ENCODE measurements around the gene SH2B3.
A peak's percentile ranks its signal among the peaks of the same experiment; 100 is the strongest.
"Not testable (repeated sequence)": the region's sequence is repeated elsewhere in the genome, so short reads cannot be mapped to it uniquely, and the experiment has no call there.

The SH2B3 gene

DNA sequence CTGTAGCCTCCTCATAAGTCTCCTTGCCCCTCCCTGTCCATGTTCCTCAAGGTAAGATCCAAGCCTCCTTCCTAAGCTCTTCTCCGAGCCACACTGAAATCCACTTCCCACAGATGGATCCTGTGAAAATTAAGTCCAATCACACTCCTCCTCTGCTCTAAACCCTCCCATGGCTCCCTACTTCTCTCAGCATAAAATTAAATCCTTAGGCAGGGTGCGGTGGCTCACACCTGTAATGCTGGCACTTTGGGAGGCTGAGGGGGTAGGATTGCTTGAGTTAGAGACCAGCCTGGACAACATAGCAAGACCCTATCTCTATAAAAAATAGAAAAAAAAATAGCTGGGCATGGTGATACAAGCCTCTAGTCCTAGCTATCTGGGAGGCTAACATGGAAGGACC is 39.1 kb upstream of the SH2B3 start:
- H3K27ac ChIP-seq (ENCODE audit: low read depth, low read length), result no peak overlapping the region
- no peaks in the 10 kb centered on the region for H3K9me3 ChIP-seq (ENCODE audit: control insufficient read depth in 1 of 2, low read length in 2 of 2)
- peaks cover 0 to 42% of the 10 kb centered on the region in 2 donors for H3K36me3 ChIP-seq (ENCODE audit: control insufficient read depth in 1 of 2, insufficient read depth in 2 of 2, low read length in 2 of 2)
- no peak overlapping the region for H3K9ac ChIP-seq (ENCODE audit: low read depth in 1 of 2, low read length in 2 of 2)
- no peak overlapping the region for H3K4me3 ChIP-seq (ENCODE audit: low read depth in 1 of 2, low read length in 2 of 2)
- H3K27me3 ChIP-seq (ENCODE audit: control insufficient read depth in 1 of 2, insufficient read depth in 2 of 2, low read length in 2 of 2), result no peaks in the 10 kb centered on the region
- peaks cover 21 to 27% of the 10 kb centered on the region in 2 donors for H3K4me1 ChIP-seq (ENCODE audit: control insufficient read depth in 1 of 2, insufficient read depth in 2 of 2, low read length in 2 of 2)

- Histone ChIP-seq H3K4me1 (ENCODE audit: control insufficient read depth in 1 of 2, insufficient read depth in 2 of 2, low read length in 2 of 2) (peaks cover 21 to 27% of the 10 kb centered on the region in 2 donors), H3K27ac (ENCODE audit: low read depth, low read length) (peak overlapping the region; percentile 15), H3K9me3 (ENCODE audit: control insufficient read depth in 1 of 2, low read length in 2 of 2) (no peaks in the 10 kb centered on the region), H3K9ac (ENCODE audit: low read depth in 1 of 2, low read length in 2 of 2) (peak overlapping the region; percentile 83), H3K4me3 (ENCODE audit: low read depth in 1 of 2, low read length in 2 of 2) (peak overlapping the region; percentile 86 to 90), H3K27me3 (ENCODE audit: control insufficient read depth in 1 of 2, insufficient read depth in 2 of 2, low read length in 2 of 2) (no peaks in the 10 kb centered on the region), H3K36me3 (ENCODE audit: control insufficient read depth in 1 of 2, insufficient read depth in 2 of 2, low read length in 2 of 2) (peaks cover 0 to 32% of the 10 kb centered on the region in 2 donors)
Measured at GRCh38 chr12:111367661-111368221, 38.0 kb upstream of the SH2B3 start.

GRCh38 chr12:111368291-111368787 is 37.4 kb upstream of the SH2B3 start:
- peaks cover 21 to 27% of the 10 kb centered on the region in 2 donors for H3K4me1 ChIP-seq (ENCODE audit: control insufficient read depth in 1 of 2, insufficient read depth in 2 of 2, low read length in 2 of 2)
- H3K9ac ChIP-seq (ENCODE audit: low read depth in 1 of 2, low read length in 2 of 2), result peak overlapping the region; percentile 83
- peak overlapping the region; percentile 86 to 90 for H3K4me3 ChIP-seq (ENCODE audit: low read depth in 1 of 2, low read length in 2 of 2)
- H3K27ac ChIP-seq (ENCODE audit: low read depth, low read length), result peak overlapping the region; percentile 45
- H3K9me3 ChIP-seq (ENCODE audit: control insufficient read depth in 1 of 2, low read length in 2 of 2), result no peaks in the 10 kb centered on the region
- H3K36me3 ChIP-seq (ENCODE audit: control insufficient read depth in 1 of 2, insufficient read depth in 2 of 2, low read length in 2 of 2), result peaks cover 0 to 26% of the 10 kb centered on the region in 2 donors
- no peaks in the 10 kb centered on the region for H3K27me3 ChIP-seq (ENCODE audit: control insufficient read depth in 1 of 2, insufficient read depth in 2 of 2, low read length in 2 of 2)

DNA sequence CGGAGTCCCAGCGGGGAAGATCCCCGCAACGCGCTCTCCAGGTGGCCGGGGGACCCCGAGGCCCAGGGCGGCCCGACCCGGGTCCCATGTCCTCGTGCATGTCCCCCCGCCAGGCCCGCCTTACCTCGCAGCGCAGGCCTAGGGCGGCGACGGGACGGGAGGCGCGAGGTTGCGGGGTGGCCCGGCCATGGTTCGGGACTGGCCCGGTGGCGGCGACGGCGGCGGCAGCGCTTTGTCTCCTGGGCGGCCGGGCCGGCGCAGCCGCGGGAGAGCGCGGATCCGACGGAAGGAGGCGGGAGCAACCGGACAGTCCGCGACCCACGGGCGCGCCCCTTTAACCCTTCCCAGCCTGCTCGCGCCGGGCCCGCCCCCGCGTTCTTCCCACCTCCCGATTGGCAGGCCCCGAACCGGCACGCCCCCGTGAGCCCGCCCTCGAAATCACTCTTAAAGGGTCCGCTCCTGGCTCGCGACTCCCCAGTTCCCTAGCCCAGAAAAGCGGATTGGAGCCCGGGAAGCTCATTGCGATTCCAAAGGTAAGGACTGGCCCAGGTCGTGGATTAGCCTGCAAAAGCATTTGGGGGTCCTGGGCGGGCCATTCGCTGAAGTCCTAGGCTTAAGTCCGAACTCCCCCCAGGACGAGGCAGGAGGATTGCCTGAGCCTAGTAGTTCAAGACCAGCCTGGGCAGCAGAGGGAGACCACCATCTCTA is 36.8 kb upstream of the SH2B3 start, which contains the start of gene PHETA1:
TSS of gene PHETA1 (minus strand) at position 308 of the 708 bp plus-strand sequence. CDS start 5,668 bp downstream, outside the sequence.
- peaks cover 0 to 21% of the 10 kb centered on the region in 2 donors for H3K36me3 ChIP-seq (ENCODE audit: control insufficient read depth in 1 of 2, insufficient read depth in 2 of 2, low read length in 2 of 2)
- H3K9ac ChIP-seq (ENCODE audit: low read depth in 1 of 2, low read length in 2 of 2), result peak within 1 kb of the TSS; percentile 83
- H3K4me1 ChIP-seq (ENCODE audit: control insufficient read depth in 1 of 2, insufficient read depth in 2 of 2, low read length in 2 of 2), result peaks cover 21 to 27% of the 10 kb centered on the region in 2 donors
- H3K4me3 ChIP-seq (ENCODE audit: low read depth in 1 of 2, low read length in 2 of 2), result peak within 1 kb of the TSS; percentile 86 to 90
- H3K9me3 ChIP-seq (ENCODE audit: control insufficient read depth in 1 of 2, low read length in 2 of 2), result no peaks in the 10 kb centered on the region
- no peaks in the 10 kb centered on the region for H3K27me3 ChIP-seq (ENCODE audit: control insufficient read depth in 1 of 2, insufficient read depth in 2 of 2, low read length in 2 of 2)
- peak within 1 kb of the TSS; percentile 45 for H3K27ac ChIP-seq (ENCODE audit: low read depth, low read length)

- peaks cover 0 to 16% of the 10 kb centered on the region in 2 donors for H3K36me3 ChIP-seq (ENCODE audit: control insufficient read depth in 1 of 2, insufficient read depth in 2 of 2, low read length in 2 of 2)
- peak overlapping the region; percentile 48 to 52 for H3K9ac ChIP-seq (ENCODE audit: low read depth in 1 of 2, low read length in 2 of 2)
- no peaks in the 10 kb centered on the region for H3K27me3 ChIP-seq (ENCODE audit: control insufficient read depth in 1 of 2, insufficient read depth in 2 of 2, low read length in 2 of 2)
- H3K4me3 ChIP-seq (ENCODE audit: low read depth in 1 of 2, low read length in 2 of 2), result peak overlapping the region; percentile 86 to 90
- H3K9me3 ChIP-seq (ENCODE audit: control insufficient read depth in 1 of 2, low read length in 2 of 2), result no peaks in the 10 kb centered on the region
- H3K4me1 ChIP-seq (ENCODE audit: control insufficient read depth in 1 of 2, insufficient read depth in 2 of 2, low read length in 2 of 2), result peaks cover 21 to 27% of the 10 kb centered on the region in 2 donors
- no peak overlapping the region for H3K27ac ChIP-seq (ENCODE audit: low read depth, low read length)
Measured at GRCh38 chr12:111369496-111370220, 36.1 kb upstream of the SH2B3 start.

DNA sequence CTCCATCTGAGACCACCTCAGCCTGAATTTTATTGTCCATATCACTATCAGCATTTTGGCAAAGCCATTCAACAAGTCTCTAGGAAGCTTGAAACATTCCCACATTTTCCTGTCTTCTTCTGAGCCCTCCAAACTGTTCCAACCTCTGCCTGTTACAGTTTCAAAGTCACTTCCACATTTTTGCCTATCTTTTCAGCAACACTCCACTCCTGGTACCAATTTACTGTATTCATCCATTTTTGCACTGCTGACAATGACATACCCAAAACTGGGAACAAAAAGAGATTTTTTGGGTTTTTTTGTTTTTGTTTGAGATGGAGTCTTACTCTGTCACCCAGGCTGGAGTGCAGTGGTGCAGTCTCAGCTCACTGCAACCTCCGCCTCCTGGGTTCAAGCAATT is 32.5 kb upstream of the SH2B3 start:
- not testable (repeated sequence) for H3K9me3 ChIP-seq (ENCODE audit: control insufficient read depth in 1 of 2, low read length in 2 of 2); H3K27ac ChIP-seq (ENCODE audit: low read depth, low read length); H3K36me3 ChIP-seq (ENCODE audit: control insufficient read depth in 1 of 2, insufficient read depth in 2 of 2, low read length in 2 of 2); H3K9ac ChIP-seq (ENCODE audit: low read depth in 1 of 2, low read length in 2 of 2); H3K4me3 ChIP-seq (ENCODE audit: low read depth in 1 of 2, low read length in 2 of 2); H3K27me3 ChIP-seq (ENCODE audit: control insufficient read depth in 1 of 2, insufficient read depth in 2 of 2, low read length in 2 of 2)
- H3K4me1 ChIP-seq (ENCODE audit: control insufficient read depth in 1 of 2, insufficient read depth in 2 of 2, low read length in 2 of 2), result peaks cover 9 to 12% of the 10 kb centered on the region in 2 donors

- Histone ChIP-seq H3K9me3 (ENCODE audit: control insufficient read depth in 1 of 2, low read length in 2 of 2) (peaks cover 0 to 4% of the 10 kb centered on the region in 2 donors), H3K9ac (ENCODE audit: low read depth in 1 of 2, low read length in 2 of 2) (no peak overlapping the region), H3K27ac (ENCODE audit: low read depth, low read length) (no peak overlapping the region)
Measured at GRCh38 chr12:111377440-111377839, 28.3 kb upstream of the SH2B3 start.

DNA sequence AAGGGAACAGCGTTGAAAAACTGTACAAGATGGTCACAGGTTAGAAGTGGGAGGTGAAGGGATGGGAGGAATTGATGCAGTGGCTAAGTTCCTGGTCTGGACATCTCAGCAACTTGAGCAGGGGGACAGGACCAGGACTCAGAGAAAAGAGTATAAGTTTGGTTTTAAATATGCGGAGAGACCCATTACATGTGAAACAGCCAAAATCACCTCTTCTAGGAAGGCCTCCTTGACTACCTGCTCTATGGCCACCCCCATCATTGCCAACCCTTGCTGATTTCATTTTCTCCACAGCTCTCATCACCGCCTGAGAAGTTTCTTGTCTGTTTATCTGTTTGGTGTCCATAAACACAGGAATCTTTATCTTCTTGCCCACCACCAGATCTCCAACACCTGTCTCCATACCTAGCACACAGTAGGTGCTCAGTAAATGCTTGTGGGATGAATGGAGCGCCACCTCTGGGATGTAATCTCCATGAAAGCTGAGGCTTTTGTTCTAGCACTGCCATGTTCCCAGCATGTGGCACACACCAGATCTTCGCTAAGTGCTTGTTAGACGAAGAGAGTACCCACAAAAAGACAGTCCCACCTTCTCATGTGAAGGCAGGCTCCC is 25.7 kb upstream of the SH2B3 start:
- H3K9ac ChIP-seq (ENCODE audit: low read depth in 1 of 2, low read length in 2 of 2), result no peak overlapping the region
- no peaks in the 10 kb centered on the region for H3K36me3 ChIP-seq (ENCODE audit: control insufficient read depth in 1 of 2, insufficient read depth in 2 of 2, low read length in 2 of 2)
- no peak overlapping the region for H3K27ac ChIP-seq (ENCODE audit: low read depth, low read length)
- H3K9me3 ChIP-seq (ENCODE audit: control insufficient read depth in 1 of 2, low read length in 2 of 2), result peaks cover 0 to 4% of the 10 kb centered on the region in 2 donors
- no peaks in the 10 kb centered on the region for H3K4me1 ChIP-seq (ENCODE audit: control insufficient read depth in 1 of 2, insufficient read depth in 2 of 2, low read length in 2 of 2)
- no peak overlapping the region for H3K4me3 ChIP-seq (ENCODE audit: low read depth in 1 of 2, low read length in 2 of 2)
- no peaks in the 10 kb centered on the region for H3K27me3 ChIP-seq (ENCODE audit: control insufficient read depth in 1 of 2, insufficient read depth in 2 of 2, low read length in 2 of 2)

More at GRCh38 chr12:111377440-111377839, 28.3 kb upstream of the SH2B3 start:
- H3K36me3 ChIP-seq (ENCODE audit: control insufficient read depth in 1 of 2, insufficient read depth in 2 of 2, low read length in 2 of 2), result no peaks in the 10 kb centered on the region
- H3K4me1 ChIP-seq (ENCODE audit: control insufficient read depth in 1 of 2, insufficient read depth in 2 of 2, low read length in 2 of 2), result no peaks in the 10 kb centered on the region
- no peaks in the 10 kb centered on the region for H3K27me3 ChIP-seq (ENCODE audit: control insufficient read depth in 1 of 2, insufficient read depth in 2 of 2, low read length in 2 of 2)
- no peak overlapping the region for H3K4me3 ChIP-seq (ENCODE audit: low read depth in 1 of 2, low read length in 2 of 2)

DNA sequence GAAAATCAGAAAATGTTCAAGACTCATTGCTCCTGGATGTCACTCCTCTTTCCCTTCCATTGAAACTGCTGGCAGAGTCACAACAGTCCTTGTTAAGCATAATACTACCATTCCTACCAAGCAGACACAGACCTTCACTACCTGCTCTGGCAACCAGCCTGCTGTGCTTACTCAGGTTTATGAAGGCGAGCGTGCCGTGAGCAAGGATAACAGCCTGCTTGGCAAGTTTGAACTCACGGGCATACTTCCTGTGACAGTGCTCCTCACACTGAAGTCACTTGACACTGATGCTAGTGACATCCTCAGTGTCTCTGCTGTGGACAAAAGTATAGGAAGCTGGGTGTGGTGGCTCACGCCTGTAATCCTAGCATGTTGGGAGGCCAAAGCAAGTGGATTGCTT is 21.1 kb upstream of the SH2B3 start:
- no peak overlapping the region for H3K9ac ChIP-seq (ENCODE audit: low read depth in 1 of 2, low read length in 2 of 2)
- H3K4me3 ChIP-seq (ENCODE audit: low read depth in 1 of 2, low read length in 2 of 2), result no peak overlapping the region
- no peak overlapping the region for H3K27ac ChIP-seq (ENCODE audit: low read depth, low read length)
- no peaks in the 10 kb centered on the region for H3K27me3 ChIP-seq (ENCODE audit: control insufficient read depth in 1 of 2, insufficient read depth in 2 of 2, low read length in 2 of 2)
- no peaks in the 10 kb centered on the region for H3K9me3 ChIP-seq (ENCODE audit: control insufficient read depth in 1 of 2, low read length in 2 of 2)
- H3K36me3 ChIP-seq (ENCODE audit: control insufficient read depth in 1 of 2, insufficient read depth in 2 of 2, low read length in 2 of 2), result no peaks in the 10 kb centered on the region
- no peaks in the 10 kb centered on the region for H3K4me1 ChIP-seq (ENCODE audit: control insufficient read depth in 1 of 2, insufficient read depth in 2 of 2, low read length in 2 of 2)
